Adrenal gland (tissue), 12 donors: Measurements from ENCODE around the gene ADGRB2. TPM values are rescaled to one million over a fixed set of nuclear protein-coding genes. Genes with fewer than 3 reads are reported as not detected.
A peak's percentile ranks its signal among the peaks of the same experiment; 100 is the strongest.

Source experiments
- DNase-seq, 7 donors: peaks; one replicate each; pipeline ENCODE4 v3.0.0-alpha.2; 2019 to 2020
- H3K27ac ChIP-seq, 5 donors: fragments of 200-600 bp; sonication (generic) in 4 of 5; 1 replicate in 3 of 5; 2 replicates in 2 of 5; pipeline versions ENCODE4 v1.5.1 to v1.8.0; 2016 to 2020; ENCODE audit warnings: mild to moderate bottlenecking in 1 of 5
- H3K27me3 ChIP-seq: fragments of 200-600 bp; 2 replicates; pipeline ENCODE4 v1.8.0; 2021
- H3K36me3 ChIP-seq, 2 donors: fragments of 200-600 bp; replicated peaks in 1 of 2; 1 replicate in 1 of 2; 2 replicates in 1 of 2; pipeline versions ENCODE4 v1.5.1 to v1.8.0; 2018 to 2022
- H3K4me1 ChIP-seq, 2 donors: fragments of 200-600 bp; replicated peaks in 1 of 2; 1 replicate in 1 of 2; 2 replicates in 1 of 2; pipeline versions ENCODE4 v1.5.1 to v1.8.0; 2018 to 2021
- H3K4me3 ChIP-seq, 4 donors: fragments of 200-600 bp; sonication (generic) in 3 of 4; one replicate each; pipeline ENCODE4 v1.5.1; 2016 to 2018
- H3K9me3 ChIP-seq, 3 donors: fragments of 200-600 bp; sonication (generic) in 1 of 3; replicated peaks in 1 of 3; 1 replicate in 2 of 3; 2 replicates in 1 of 3; pipeline versions ENCODE4 v1.5.1 to v1.8.0; 2016 to 2021
- POLR2A ChIP-seq, 2 donors: fragments of 450-650 bp; IDR thresholded peaks; one replicate each; pipeline ENCODE4 v1.6.1; 2017; ENCODE audit warnings: antibody characterized with exemption in 2 of 2, mild to moderate bottlenecking in 2 of 2, moderate library complexity in 1 of 2
- WGBS, 4 donors: extraction: QIAGEN DNeasy Blood & Tissue Kit in 2 of 4; methylation state at CpG; one replicate each; pipeline versions ENCODE4 v1.1.5 to v1.1.7; 2013 to 2017; 5-methylcytosine and 5-hydroxymethylcytosine counted together
- intact Hi-C, 2 donors: fragments of 100-400 bp; cut with DNase I; formaldehyde crosslinking; loops; one replicate each; pipeline versions ENCODE4 v1.14.1 to v1.15.0; 2022 to 2023
- polyA plus RNA-seq, 3 donors: library from polyadenylated mRNA; stranded (reverse); fragments of 200-250 nt in 2 of 3; fragments of 350-450 nt in 1 of 3; fragmentation: Illumina TruSeq in 1 of 3; extraction: RNeasy Lipid Tissue Mini Kit (QIAGEN cat#74804) in 1 of 3; gene quantifications; one replicate each; pipeline ENCODE4 v1.2.3, GENCODE V29; 2013 to 2014
- total RNA-seq, 9 donors: library from RNA; depleted of rRNA in 4 of 9; stranded (reverse); fragments of >200 nt in 4 of 9; fragments of 120-200 nt in 1 of 9; fragmentation: NEBNext Ultra II Directional in 1 of 9; extraction: Animal tissue kit (Norgen Biotek cat#: 25700) in 1 of 9; gene quantifications; one replicate each; pipeline versions ENCODE4 v1.1.0 to v1.2.4, GENCODE V29; 2013 to 2023
- TF ChIP-seq, protein P1 (sequence below), 6 experiments: fragments of 450-650 bp in 4 of 6; fragments of 200-600 bp in 2 of 6; sonication (generic) in 1 of 6; IDR thresholded peaks; 1 replicate in 5 of 6; 2 replicates in 1 of 6; pipeline versions ENCODE4 v1.5.1 to v1.8.0; 2016 to 2021; ENCODE audit warnings: antibody characterized with exemption in 6 of 6, mild to moderate bottlenecking in 2 of 6, moderate library complexity in 1 of 6
- donor health status: healthy with polysubstance abuse.
- donor health status: Bipolar disorder and iron deficiency.
- donor health status: DM: yes; HTN: yes; CAD: no.
- donor health status: DM: no; HTN: no; CAD: no.
- donor health status: DM: no; HTN: no; CAD: no.
- donor health status: DM: yes; HTN: yes; CAD: no.

The ADGRB2 gene
- total and polyA plus RNA-seq, 12 donors: 1.8 to 57.3 (median 5.1) TPM

DNA sequence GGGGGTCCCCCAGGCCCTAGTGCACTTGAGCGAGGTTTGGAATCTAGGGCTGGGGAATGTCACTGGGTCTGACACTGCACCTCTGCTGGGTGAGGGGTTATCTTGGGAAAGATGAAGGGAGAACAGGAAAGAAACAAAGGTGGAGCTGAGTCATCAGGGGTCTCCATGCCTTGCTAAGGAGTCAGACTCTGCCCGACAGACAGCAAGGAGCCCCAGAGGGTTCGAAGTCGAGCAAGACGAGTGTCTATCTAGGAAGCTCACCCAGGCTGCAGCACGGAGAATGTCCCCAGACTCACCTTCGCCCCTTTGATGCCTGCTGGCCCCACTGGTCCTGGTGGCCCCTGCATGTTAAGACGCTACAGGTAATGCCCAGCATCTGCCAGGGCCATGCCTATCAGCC, 78.3 kb downstream of the ADGRB2 start:
- Histone ChIP-seq H3K4me1 (no peaks in the 10 kb centered on the region), H3K9me3 (no peaks in the 10 kb centered on the region), H3K4me3 (no peak overlapping the region), H3K36me3 (no peaks in the 10 kb centered on the region), H3K27me3 (no peaks in the 10 kb centered on the region), H3K27ac (no peak overlapping the region)
- 76 to 92% (median 80%) methylated on average over 5 to 8 of the region's 8 CpGs for WGBS, 4 donors
- intact Hi-C loops: no loop called here
- TF ChIP-seq, protein P1, sequence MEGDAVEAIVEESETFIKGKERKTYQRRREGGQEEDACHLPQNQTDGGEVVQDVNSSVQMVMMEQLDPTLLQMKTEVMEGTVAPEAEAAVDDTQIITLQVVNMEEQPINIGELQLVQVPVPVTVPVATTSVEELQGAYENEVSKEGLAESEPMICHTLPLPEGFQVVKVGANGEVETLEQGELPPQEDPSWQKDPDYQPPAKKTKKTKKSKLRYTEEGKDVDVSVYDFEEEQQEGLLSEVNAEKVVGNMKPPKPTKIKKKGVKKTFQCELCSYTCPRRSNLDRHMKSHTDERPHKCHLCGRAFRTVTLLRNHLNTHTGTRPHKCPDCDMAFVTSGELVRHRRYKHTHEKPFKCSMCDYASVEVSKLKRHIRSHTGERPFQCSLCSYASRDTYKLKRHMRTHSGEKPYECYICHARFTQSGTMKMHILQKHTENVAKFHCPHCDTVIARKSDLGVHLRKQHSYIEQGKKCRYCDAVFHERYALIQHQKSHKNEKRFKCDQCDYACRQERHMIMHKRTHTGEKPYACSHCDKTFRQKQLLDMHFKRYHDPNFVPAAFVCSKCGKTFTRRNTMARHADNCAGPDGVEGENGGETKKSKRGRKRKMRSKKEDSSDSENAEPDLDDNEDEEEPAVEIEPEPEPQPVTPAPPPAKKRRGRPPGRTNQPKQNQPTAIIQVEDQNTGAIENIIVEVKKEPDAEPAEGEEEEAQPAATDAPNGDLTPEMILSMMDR (IDR thresholded peaks at IDR 0.05): no peak
- TF ChIP-seq POLR2A (IDR thresholded peaks at IDR 0.05): no peak
- DNase-seq: no peak

DNA sequence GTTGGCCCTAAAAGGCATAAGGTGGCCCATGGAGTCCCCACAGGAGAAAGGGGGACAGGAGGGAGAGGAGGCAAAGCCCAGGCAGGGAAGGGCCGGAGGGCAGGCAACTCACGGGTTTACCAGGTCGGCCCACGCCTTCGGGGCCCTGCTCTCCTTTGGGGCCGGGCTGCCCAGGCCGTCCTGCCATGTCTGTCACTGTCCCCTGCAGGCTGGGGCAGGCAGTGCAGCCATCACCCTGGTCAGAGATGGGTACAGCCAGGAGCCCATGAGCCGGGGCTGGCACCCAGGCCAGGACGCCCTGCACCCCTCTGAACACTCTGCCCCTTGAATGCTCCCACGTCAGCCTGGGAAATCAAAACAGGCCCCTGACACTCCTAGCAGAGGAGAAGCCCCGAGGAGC, 80.1 kb downstream of the ADGRB2 start:
- Histone ChIP-seq H3K27ac (no peak overlapping the region), H3K9me3 (no peaks in the 10 kb centered on the region), H3K36me3 (no peaks in the 10 kb centered on the region), H3K4me3 (no peak overlapping the region), H3K27me3 (no peaks in the 10 kb centered on the region), H3K4me1 (no peaks in the 10 kb centered on the region)
- no peak for TF ChIP-seq POLR2A (IDR thresholded peaks at IDR 0.05)
- TF ChIP-seq, protein P1 (IDR thresholded peaks at IDR 0.05): peak in 4 of 6 experiments; percentile 12 to 43 (median 22)
- 57 to 81% (median 66%) methylated on average over 2 to 11 of the region's 11 CpGs for WGBS, 4 donors
- DNase-seq: peak in 1 of 7 donors; percentile 35
- intact Hi-C loops: no loop called here

GRCh38 chr1:31681415-31681814, 82.7 kb downstream of the ADGRB2 start:
- Histone ChIP-seq H3K9me3 (no peaks in the 10 kb centered on the region), H3K27me3 (no peaks in the 10 kb centered on the region), H3K4me3 (no peak overlapping the region), H3K4me1 (no peaks in the 10 kb centered on the region), H3K36me3 (no peaks in the 10 kb centered on the region), H3K27ac (no peak overlapping the region)
- 78 to 90% (median 82%) methylated on average over 9 of the region's 9 CpGs for WGBS, 4 donors
- no peak for TF ChIP-seq POLR2A (IDR thresholded peaks at IDR 0.05)
- TF ChIP-seq, protein P1 (IDR thresholded peaks at IDR 0.05): no peak
- intact Hi-C loops: no loop called here
- no peak for DNase-seq

GRCh38 chr1:31679676-31680230, 84.4 kb downstream of the ADGRB2 start:
- intact Hi-C loops: no loop called here
- Histone ChIP-seq H3K27me3 (no peaks in the 10 kb centered on the region), H3K4me1 (no peaks in the 10 kb centered on the region), H3K36me3 (no peaks in the 10 kb centered on the region), H3K4me3 (no peak overlapping the region), H3K27ac (no peak overlapping the region), H3K9me3 (no peaks in the 10 kb centered on the region)
- WGBS, 4 donors: 76 to 87% (median 82%) methylated on average over 17 to 23 of the region's 23 CpGs
- no peak for DNase-seq
- TF ChIP-seq, protein P1 (IDR thresholded peaks at IDR 0.05): no peak
- no peak for TF ChIP-seq POLR2A (IDR thresholded peaks at IDR 0.05)
